H1 (cell line): ENCODE results near the gene RASD2. TPM values are rescaled to one million over a fixed set of nuclear protein-coding genes. Genes with fewer than 3 reads are reported as not detected.

ENCODE experiments used
- CTCF ChIA-PET: fragments of 300-600 bp; sonication (Branson Sonifier 250); formaldehyde crosslinking; loops from one replicate; lab custom pipeline; 2021; ENCODE audit not compliant: partially characterized antibody; lab: Charles Lee
- POLR2A ChIA-PET: fragments of 300-600 bp; sonication (Branson Sonifier 250); formaldehyde crosslinking; loops from one replicate; lab custom pipeline; 2021; ENCODE audit warnings: inconsistent platforms; ENCODE audit not compliant: partially characterized antibody; lab: Charles Lee
- DNase-seq, 2 experiments: peaks; one replicate each; pipeline versions ENCODE4 v3.0.0 to v3.0.0-alpha.2; 2010 to 2022; ENCODE audit warnings: low spot score in 2 of 2, low read depth in 1 of 2, mixed read lengths in 1 of 2
- FAIRE-seq: peaks from 2 replicates; lab custom pipeline; 2011; peaks lifted over from hg19 to GRCh38; lab: Jason Lieb, UNC
- H2AFZ ChIP-seq: 2 replicates; pipeline ENCODE4 v1.8.1; 2012; ENCODE audit warnings: low read length, inconsistent platforms
- H2AK5ac ChIP-seq: 2 replicates; pipeline ENCODE4 v1.6.1; 2013; ENCODE audit warnings: low read depth, low read length
- H2BK120ac ChIP-seq: replicated peaks from 2 replicates; pipeline ENCODE3; 2013; ENCODE audit warnings: low read depth, low read length, inconsistent platforms
- H2BK12ac ChIP-seq: 2 replicates; pipeline ENCODE4 v1.6.1; 2013; ENCODE audit warnings: low read depth, low read length
- H2BK15ac ChIP-seq: 2 replicates; pipeline ENCODE4 v1.6.1; 2013; ENCODE audit warnings: low read length
- H2BK20ac ChIP-seq: 2 replicates; pipeline ENCODE4 v1.6.1; 2013; ENCODE audit warnings: low read length
- H2BK5ac ChIP-seq: 2 replicates; pipeline ENCODE4 v1.6.1; 2013; ENCODE audit warnings: low read depth, low read length
- H3K14ac ChIP-seq: 2 replicates; pipeline ENCODE4 v1.6.1; 2013; ENCODE audit warnings: inconsistent platforms; ENCODE audit not compliant: insufficient read length
- H3K18ac ChIP-seq: 2 replicates; pipeline ENCODE4 v1.6.1; 2013; ENCODE audit warnings: low read length; ENCODE audit errors: extremely low read depth
- H3K23ac ChIP-seq: 2 replicates; pipeline ENCODE4 v1.6.1; 2013; ENCODE audit warnings: inconsistent platforms; ENCODE audit not compliant: insufficient read length
- H3K23me2 ChIP-seq: 2 replicates; pipeline ENCODE4 v1.6.1; 2013; ENCODE audit warnings: low read depth, low read length
- H3K27ac ChIP-seq: 2 replicates; pipeline ENCODE4 v1.6.1; 2011; ENCODE audit warnings: low read depth, low read length, inconsistent platforms
- H3K27me3 ChIP-seq, 4 experiments: replicated peaks in 1 of 4; 1 replicate in 1 of 4; 2 replicates in 3 of 4; pipeline versions ENCODE4 v1.6.1 to v1.8.1; 2011 to 2013; ENCODE audit warnings: low read length in 3 of 4, mild to moderate bottlenecking in 3 of 4, inconsistent platforms in 2 of 4, mixed read lengths in 2 of 4, moderate library complexity in 1 of 4; ENCODE audit not compliant: control insufficient read depth in 3 of 4, insufficient read depth in 3 of 4; ENCODE audit errors: extremely low read depth in 1 of 4
- H3K36me3 ChIP-seq, 4 experiments: 2 replicates each; pipeline versions ENCODE4 v1.6.1 to v1.8.1; 2011 to 2013; ENCODE audit warnings: mild to moderate bottlenecking in 4 of 4, low read length in 3 of 4, moderate library complexity in 2 of 4, control low read depth in 1 of 4, inconsistent platforms in 1 of 4; ENCODE audit not compliant: insufficient read depth in 4 of 4, control insufficient read depth in 2 of 4
- H3K4ac ChIP-seq: replicated peaks from 2 replicates; pipeline ENCODE3; 2013; ENCODE audit warnings: low read length, low read depth, mixed read lengths, inconsistent platforms; ENCODE audit not compliant: insufficient read length
- H3K4me1 ChIP-seq, 4 experiments: replicated peaks in 1 of 4; 1 replicate in 1 of 4; 2 replicates in 3 of 4; pipeline versions ENCODE4 v1.6.1 to v1.8.1; 2011 to 2013; ENCODE audit warnings: low read length in 3 of 4, inconsistent platforms in 2 of 4, mixed read lengths in 1 of 4; ENCODE audit not compliant: insufficient read depth in 4 of 4, control insufficient read depth in 3 of 4
- H3K4me2 ChIP-seq, 2 experiments: 2 replicates each; pipeline versions ENCODE4 v1.6.1 to v1.8.1; 2011 to 2013; ENCODE audit warnings: low read depth in 2 of 2, low read length in 2 of 2, control low read depth in 1 of 2, inconsistent platforms in 1 of 2, mild to moderate bottlenecking in 1 of 2; ENCODE audit not compliant: insufficient read depth in 1 of 2
- H3K4me3 ChIP-seq, 4 experiments: fragments of 200-600, 300-600 bp in 1 of 4; sonication (generic), shearing (Covaris generic), sonication (Bioruptor Twin) in 1 of 4; 2 replicates each; pipeline versions ENCODE4 v1.5.1 to v1.8.1; 2011 to 2016; ENCODE audit warnings: low read length in 4 of 4, low read depth in 3 of 4, control low read depth in 2 of 4, inconsistent platforms in 2 of 4, mild to moderate bottlenecking in 2 of 4, mixed read lengths in 1 of 4, moderate library complexity in 1 of 4; ENCODE audit not compliant: insufficient read depth in 2 of 4; ENCODE audit errors: extremely low read depth in 1 of 4
- H3K56ac ChIP-seq: replicated peaks from 2 replicates; pipeline ENCODE3; 2013; ENCODE audit warnings: low read depth, mild to moderate bottlenecking, mixed read lengths, low read length, inconsistent platforms; ENCODE audit not compliant: insufficient read length
- H3K79me1 ChIP-seq: 2 replicates; pipeline ENCODE4 v1.6.1; 2013; ENCODE audit warnings: low read depth, low read length, control low read depth
- H3K79me2 ChIP-seq, 2 experiments: 2 replicates each; pipeline versions ENCODE4 v1.6.1 to v1.8.1; 2012 to 2013; ENCODE audit warnings: low read length in 2 of 2, mild to moderate bottlenecking in 2 of 2, inconsistent platforms in 1 of 2; ENCODE audit not compliant: insufficient read depth in 2 of 2, control insufficient read depth in 1 of 2
- H3K9ac ChIP-seq, 4 experiments: replicated peaks in 1 of 4; 1 replicate in 1 of 4; 2 replicates in 3 of 4; pipeline versions ENCODE4 v1.6.1 to v1.8.1; 2011 to 2013; ENCODE audit warnings: low read depth in 3 of 4, low read length in 3 of 4, control low read depth in 2 of 4, mild to moderate bottlenecking in 2 of 4, moderate library complexity in 2 of 4, inconsistent platforms in 1 of 4; ENCODE audit errors: extremely low read depth in 1 of 4
- H3K9me3 ChIP-seq, 2 experiments: 2 replicates each; pipeline versions ENCODE4 v1.6.1 to v1.8.1; 2012 to 2013; ENCODE audit warnings: mild to moderate bottlenecking in 2 of 2, moderate library complexity in 2 of 2, control low read depth in 1 of 2, inconsistent platforms in 1 of 2, low read depth in 1 of 2, low read length in 1 of 2, mixed read lengths in 1 of 2; ENCODE audit not compliant: insufficient read depth in 2 of 2
- H4K20me1 ChIP-seq, 2 experiments: replicated peaks in 1 of 2; 2 replicates each; pipeline versions ENCODE3 to v1.8.1; 2011 to 2013; ENCODE audit warnings: inconsistent platforms in 2 of 2, low read length in 2 of 2, mild to moderate bottlenecking in 1 of 2; ENCODE audit not compliant: insufficient read depth in 2 of 2, control insufficient read depth in 1 of 2
- H4K5ac ChIP-seq: 2 replicates; pipeline ENCODE4 v1.6.1; 2013; ENCODE audit warnings: low read length, low read depth, mixed read lengths, inconsistent platforms; ENCODE audit not compliant: insufficient read length
- H4K8ac ChIP-seq: 2 replicates; pipeline ENCODE4 v1.8.0; 2013; ENCODE audit warnings: mild to moderate bottlenecking, moderate library complexity, low read length, inconsistent platforms; ENCODE audit not compliant: insufficient read depth; ENCODE audit errors: extremely low read depth
- H4K91ac ChIP-seq: replicated peaks from 2 replicates; pipeline ENCODE3; 2013; ENCODE audit warnings: low read length, mixed read lengths, inconsistent platforms; ENCODE audit not compliant: insufficient read length
- EZH2 ChIP-seq: fragments of 200-600 bp; sonication (generic); IDR thresholded peaks from 2 replicates; pipeline ENCODE4 v1.7.1; 2012; ENCODE audit warnings: low read depth, mild to moderate bottlenecking, moderate library complexity, low read length, inconsistent platforms; ENCODE audit not compliant: severe bottlenecking
- HDAC6 ChIP-seq: IDR thresholded peaks from one replicate; pipeline ENCODE4 v1.7.1; 2012; ENCODE audit warnings: low read depth, mild to moderate bottlenecking, inconsistent platforms, low read length, moderate library complexity
- PHF8 ChIP-seq: fragments of 200-600 bp; sonication (generic); conservative IDR thresholded peaks from 2 replicates; pipeline ENCODE4 v1.7.1; 2012; ENCODE audit warnings: low read depth, mild to moderate bottlenecking, inconsistent platforms, low read length, moderate library complexity
- WGBS, 2 experiments: shearing (Covaris generic) in 1 of 2; methylation state at CpG; one replicate each; pipeline versions ENCODE4 v1.1.6 to v1.1.7; 2013 to 2015; ENCODE audit warnings: low lambda C conversion rate in 2 of 2, mixed read lengths in 2 of 2, inconsistent platforms in 1 of 2, low coverage in 1 of 2, missing lambda C conversion rate in 1 of 2; ENCODE audit not compliant: insufficient replicate concordance in 2 of 2, insufficient coverage in 1 of 2, insufficient read length in 1 of 2; ENCODE audit errors: extremely low coverage in 1 of 2, missing lambda C conversion rate in 1 of 2; 5-methylcytosine and 5-hydroxymethylcytosine counted together
- polyA plus RNA-seq, 7 experiments: library from polyadenylated mRNA; depleted of rRNA in 3 of 7; stranded (reverse) in 5 of 7; unstranded in 2 of 7; fragments of >200 nt in 5 of 7; fragments of 200-250 nt in 2 of 7; gene quantifications; 1 replicate in 5 of 7; 2 replicates in 1 of 7; 4 replicates in 1 of 7; pipeline versions ENCODE4 v1.2.1 to v1.2.3, GENCODE V29; 2011 to 2013; ENCODE audit warnings: missing spikeins in 2 of 7, mixed read lengths in 2 of 7
- total RNA-seq: library from RNA; stranded (reverse); fragmentation: NEBNext Ultra II Directional; extraction: Animal tissue kit (Norgen Biotek cat#: 25700); gene quantifications from 2 replicates; pipeline ENCODE4 v1.2.1, GENCODE V29; 2021

Gene RASD2
- total and polyA plus RNA-seq, 2 of the 8 experiments (the other 6 are each of a cell fraction or from before 2014, with no cell fraction given) = 1.9 to 5.1 TPM

DNA sequence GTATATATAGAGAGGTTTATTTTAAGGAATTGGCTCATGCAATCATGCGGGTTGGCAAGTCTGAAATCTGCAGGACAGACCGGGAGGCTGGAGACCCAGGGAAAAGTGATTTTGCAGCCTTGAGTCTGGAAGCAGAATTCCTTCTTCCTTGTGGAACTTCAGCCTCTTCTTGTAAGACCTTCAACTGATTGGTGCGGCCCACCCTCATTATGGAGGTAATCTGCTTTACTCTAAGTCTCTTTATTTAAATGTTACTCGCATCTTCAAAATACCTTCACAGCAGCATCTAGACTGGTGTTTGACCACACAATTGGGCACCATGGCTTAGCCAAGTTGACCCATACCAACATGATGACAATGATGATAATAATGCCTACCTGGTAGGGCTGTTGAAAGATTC is 58.7 kb downstream of the RASD2 start:
- no peak overlapping the region for H3K4me3 ChIP-seq
- H3K9ac ChIP-seq = no peak overlapping the region
- H3K27me3 ChIP-seq = no peaks in the 10 kb centered on the region
- no peak overlapping the region for H3K56ac ChIP-seq
- H3K79me1 ChIP-seq = no peaks in the 10 kb centered on the region; the same call in 1 of the 2 replicates
- H3K9me3 ChIP-seq = peaks cover 0 to 7% of the 10 kb centered on the region in 2 experiments; a peak in 1 of 4 replicates
- no peak overlapping the region for H3K27ac ChIP-seq
- TF ChIP-seq HDAC6 (no peak), PHF8 (no peak), EZH2 (no peak)
- 92% methylated on average over 4 of the region's 4 CpGs; no CpG with 5 or more reads in 1 of the 2 experiments for WGBS, 2 experiments
- H2BK120ac ChIP-seq = no peak overlapping the region
- H4K8ac ChIP-seq = no peak overlapping the region
- H3K23me2 ChIP-seq = peaks cover 4% of the 10 kb centered on the region
- no peak overlapping the region for H3K23ac ChIP-seq
- H3K4me2 ChIP-seq = no peak overlapping the region
- FAIRE-seq (no peak), DNase-seq (no peak)
- no peaks in the 10 kb centered on the region for H3K4me1 ChIP-seq
- H3K18ac ChIP-seq = no peak overlapping the region
- no peak overlapping the region for H3K14ac ChIP-seq
- CTCF ChIA-PET = interaction anchor here (1.3 to 2.7 kb wide), 3 partner anchors 15 to 169 kb away, joined by 3 to 11 read pairs (median 3); no protein-coding TSS in a partner anchor
- peaks cover 0 to 4% of the 10 kb centered on the region in 2 experiments for H4K20me1 ChIP-seq
- H3K4ac ChIP-seq = no peak overlapping the region
- no peak overlapping the region for H2BK15ac ChIP-seq
- H2BK20ac ChIP-seq = no peak overlapping the region
- no peak overlapping the region for H2AK5ac ChIP-seq
- no peak overlapping the region for H4K5ac ChIP-seq
- no peak overlapping the region for H2AFZ ChIP-seq
- peaks cover 0 to 3% of the 10 kb centered on the region in 2 experiments; a peak in 1 of 4 replicates for H3K79me2 ChIP-seq
- POLR2A ChIA-PET = no interaction called here
- no peak overlapping the region for H4K91ac ChIP-seq
- no peaks in the 10 kb centered on the region for H3K36me3 ChIP-seq
- no peak overlapping the region for H2BK5ac ChIP-seq
- H2BK12ac ChIP-seq = no peak overlapping the region
